ENCODE measurements around the gene MED14. TPM values are rescaled to one million over a fixed set of nuclear protein-coding genes. Genes with fewer than 3 reads are reported as not detected.

The MED14 gene
- total and polyA plus RNA-seq, 2 of the 4 experiments (the other 2 are of a cell fraction): 17.6 to 25.9 TPM

- no peaks in the 10 kb centered on the region for H4K20me1 ChIP-seq (ENCODE audit: insufficient read depth, low read length)
- no peak overlapping the region for H4K91ac ChIP-seq (ENCODE audit: insufficient read depth, low read depth, low read length)
- no peaks in the 10 kb centered on the region for H3K9me1 ChIP-seq (ENCODE audit: insufficient read depth, low read length)
- ATAC-seq (ENCODE audit: low read depth) (no peak), DNase-seq (no peak)
- no peak overlapping the region for H3K23ac ChIP-seq (ENCODE audit: low read depth, low read length)
- dilution Hi-C loops (cut with HindIII; ENCODE audit: low sequenced_read_pairs, unreplicated experiment) (no loop called here), in situ Hi-C loops (cut with MboI; ENCODE audit: low sequenced_read_pairs) (no loop called here), intact Hi-C loops (cut with micrococcal nuclease) (no loop called here)
- H3K4me2 ChIP-seq (ENCODE audit: low read depth, low read length): no peak overlapping the region
- ChIA-PET CTCF (no interaction called here), POLR2A (ENCODE audit: unreplicated experiment) (no interaction called here)
- H3K36me3 ChIP-seq (ENCODE audit: control insufficient read depth, insufficient read depth, low read length): peaks cover 12% of the 10 kb centered on the region
- H2BK120ac ChIP-seq (ENCODE audit: low read depth, low read length): no peak overlapping the region
- no peak overlapping the region for H2BK15ac ChIP-seq (ENCODE audit: low read depth, low read length)
- TF ChIP-seq MXI1 (IDR thresholded peaks at IDR 0.05; ENCODE audit: borderline replicate concordance, low read depth, low read length): no peak
- TF ChIP-seq POLR2A (IDR thresholded peaks at IDR 0.05; ENCODE audit: low read depth, low read length): no peak
- TF ChIP-seq BHLHE40 (IDR thresholded peaks at IDR 0.05; ENCODE audit: low read depth, low read length): no peak
- no peak for TF ChIP-seq CEBPB (IDR thresholded peaks at IDR 0.05; ENCODE audit: low read depth, low read length)
- no peak for TF ChIP-seq MAZ (IDR thresholded peaks at IDR 0.05; ENCODE audit: borderline replicate concordance, low read depth, low read length)
- no peak for TF ChIP-seq CHD1 (IDR thresholded peaks at IDR 0.05; ENCODE audit: low read depth, low read length)
- H3K9ac ChIP-seq (ENCODE audit: low read depth, low read length): no peak overlapping the region
- no peak overlapping the region for H3K56ac ChIP-seq (ENCODE audit: extremely low read depth, insufficient read depth, low read length)
- no peak overlapping the region for H2AK9ac ChIP-seq (replicated peaks; ENCODE audit: low read depth, low read length, poor library complexity)
- no peak overlapping the region for H3K27ac ChIP-seq (ENCODE audit: insufficient read depth, low read length)
- no peak overlapping the region for H2BK20ac ChIP-seq (ENCODE audit: low read depth, low read length)
- H4K8ac ChIP-seq (ENCODE audit: low read depth in 2 of 2, low read length in 2 of 2): no peak overlapping the region
- no TSS peak for BruUV-seq (replicated peaks)
- peaks cover 8% of the 10 kb centered on the region for H3K27me3 ChIP-seq (ENCODE audit: control insufficient read depth, insufficient read depth, low read length)
- no peaks in the 10 kb centered on the region for H3K4me1 ChIP-seq (ENCODE audit: control insufficient read depth, insufficient read depth, low read length)
- H3K79me1 ChIP-seq (ENCODE audit: low read depth in 1 of 2, low read length in 2 of 2): peaks cover 4 to 5% of the 10 kb centered on the region in 2 experiments; a peak in 1 of 4 replicates
- H2AFZ ChIP-seq (replicated peaks; ENCODE audit: low read length, poor library complexity): no peak overlapping the region
- no peaks in the 10 kb centered on the region for H3K9me3 ChIP-seq (ENCODE audit: control insufficient read depth, insufficient read depth, low read length)
- H3K18ac ChIP-seq (ENCODE audit: low read depth, low read length): no peak overlapping the region
- no peak overlapping the region for H2AK5ac ChIP-seq (ENCODE audit: low read depth, low read length)
- H2BK5ac ChIP-seq (ENCODE audit: low read depth, low read length, poor library complexity, severe bottlenecking): no peak overlapping the region
- H4K5ac ChIP-seq (ENCODE audit: low read depth, low read length): no peak overlapping the region
- H3K14ac ChIP-seq (replicated peaks; ENCODE audit: low read depth, low read length): no peak overlapping the region
- H3K4me3 ChIP-seq (ENCODE audit: insufficient read depth, low read depth, low read length): no peak overlapping the region
- no peak overlapping the region for H3K4ac ChIP-seq (ENCODE audit: low read depth, low read length)
These were observed 46.4 kb downstream of the MED14 start for GRCh38 chrX:40688929-40689328.

All from IMR-90 (cell line).